Effector memory CD4-positive, alpha-beta T cell (primary cell): Measurements from ENCODE around the gene CFLAR.
"Not testable (repeated sequence)": the region's sequence is repeated elsewhere in the genome, so short reads cannot be mapped to it uniquely, and the experiment has no call there.

Source experiments
- DNase-seq, 3 donors: peaks; one replicate each; pipeline ENCODE4 v3.0.0-alpha.2; 2020
- H3K27ac ChIP-seq: 2 replicates; pipeline ENCODE4 v1.7.0; 2013; ENCODE audit warnings: mild to moderate bottlenecking, low read length, moderate library complexity; ENCODE audit not compliant: insufficient read depth, poor library complexity, severe bottlenecking
- H3K27me3 ChIP-seq: replicated peaks from 2 replicates; pipeline ENCODE4 v1.7.0; 2013; ENCODE audit warnings: mild to moderate bottlenecking, low read length; ENCODE audit not compliant: insufficient read depth, control insufficient read depth, poor library complexity, severe bottlenecking
- H3K36me3 ChIP-seq: 2 replicates; pipeline ENCODE4 v1.7.0; 2013; ENCODE audit warnings: mild to moderate bottlenecking, low read length, moderate library complexity; ENCODE audit not compliant: control insufficient read depth, insufficient read depth
- H3K4me1 ChIP-seq: 2 replicates; pipeline ENCODE4 v1.7.0; 2013; ENCODE audit warnings: low read length, mild to moderate bottlenecking; ENCODE audit not compliant: control insufficient read depth, insufficient read depth, poor library complexity, severe bottlenecking
- H3K4me3 ChIP-seq: 2 replicates; pipeline ENCODE4 v1.7.0; 2013; ENCODE audit warnings: low read length, low read depth, mild to moderate bottlenecking; ENCODE audit not compliant: insufficient read depth, poor library complexity, severe bottlenecking
- H3K9me3 ChIP-seq: 2 replicates; pipeline ENCODE4 v1.7.0; 2013; ENCODE audit warnings: mild to moderate bottlenecking, low read length, moderate library complexity; ENCODE audit not compliant: control insufficient read depth

The CFLAR gene

GRCh38 chr2:201105759-201106158 lies 10.2 kb upstream of the CFLAR start:
- H3K4me1 ChIP-seq = no peaks in the 10 kb centered on the region
- no peak overlapping the region for H3K27ac ChIP-seq
- H3K9me3 ChIP-seq = no peaks in the 10 kb centered on the region
- H3K36me3 ChIP-seq = no peaks in the 10 kb centered on the region
- H3K27me3 ChIP-seq = no peaks in the 10 kb centered on the region
- H3K4me3 ChIP-seq = no peak overlapping the region
- DNase-seq = no peak

- no peaks in the 10 kb centered on the region for H3K4me1 ChIP-seq
- no peaks in the 10 kb centered on the region for H3K9me3 ChIP-seq
- DNase-seq = no peak
- no peaks in the 10 kb centered on the region for H3K36me3 ChIP-seq
- H3K4me3 ChIP-seq = no peak overlapping the region
- no peak overlapping the region for H3K27ac ChIP-seq
- no peaks in the 10 kb centered on the region for H3K27me3 ChIP-seq
These were observed 8.3 kb upstream of the CFLAR start for GRCh38 chr2:201107624-201108023.

- Histone ChIP-seq H3K4me1 (no peaks in the 10 kb centered on the region), H3K27ac (no peak overlapping the region), H3K27me3 (no peaks in the 10 kb centered on the region), H3K4me3 (no peak overlapping the region), H3K9me3 (no peaks in the 10 kb centered on the region), H3K36me3 (no peaks in the 10 kb centered on the region)
- DNase-seq = no peak
These were observed 7.6 kb upstream of the CFLAR start for GRCh38 chr2:201108341-201108740.

GRCh38 chr2:201109186-201109585 lies 6.8 kb upstream of the CFLAR start:
- no peaks in the 10 kb centered on the region for H3K36me3 ChIP-seq
- H3K9me3 ChIP-seq = no peaks in the 10 kb centered on the region
- no peaks in the 10 kb centered on the region for H3K27me3 ChIP-seq
- DNase-seq = no peak
- no peak overlapping the region for H3K27ac ChIP-seq
- H3K4me3 ChIP-seq = no peak overlapping the region
- H3K4me1 ChIP-seq = no peaks in the 10 kb centered on the region

- H3K4me1 ChIP-seq = peaks cover 9% of the 10 kb centered on the region
- H3K27me3 ChIP-seq = no peaks in the 10 kb centered on the region
- no peak for DNase-seq
- H3K27ac ChIP-seq = no peak overlapping the region
- no peak overlapping the region for H3K4me3 ChIP-seq
- no peaks in the 10 kb centered on the region for H3K36me3 ChIP-seq
- no peaks in the 10 kb centered on the region for H3K9me3 ChIP-seq
These were observed 5.3 kb upstream of the CFLAR start for GRCh38 chr2:201110615-201111014.

GRCh38 chr2:201111096-201111495 lies 4.9 kb upstream of the CFLAR start:
- DNase-seq = no peak
- no peak overlapping the region for H3K27ac ChIP-seq
- peaks cover 9% of the 10 kb centered on the region for H3K4me1 ChIP-seq
- no peaks in the 10 kb centered on the region for H3K36me3 ChIP-seq
- H3K4me3 ChIP-seq = no peak overlapping the region
- H3K27me3 ChIP-seq = no peaks in the 10 kb centered on the region
- no peaks in the 10 kb centered on the region for H3K9me3 ChIP-seq

- H3K4me3 ChIP-seq = no peak overlapping the region
- no peak for DNase-seq
- no peak overlapping the region for H3K27ac ChIP-seq
These were observed 1.6 kb upstream of the CFLAR start for GRCh38 chr2:201114350-201114749.

GRCh38 chr2:201114846-201115245 lies 1.1 kb upstream of the CFLAR start:
- Histone ChIP-seq H3K4me3 (no peak overlapping the region), H3K36me3 (no peaks in the 10 kb centered on the region), H3K27me3 (no peaks in the 10 kb centered on the region), H3K9me3 (no peaks in the 10 kb centered on the region), H3K27ac (no peak overlapping the region), H3K4me1 (peaks cover 19% of the 10 kb centered on the region)
- no peak for DNase-seq

More at GRCh38 chr2:201114350-201114749, 1.6 kb upstream of the CFLAR start:
- H3K27me3 ChIP-seq = no peaks in the 10 kb centered on the region
- no peaks in the 10 kb centered on the region for H3K36me3 ChIP-seq
- H3K4me1 ChIP-seq = peaks cover 17% of the 10 kb centered on the region
- no peaks in the 10 kb centered on the region for H3K9me3 ChIP-seq

GRCh38 chr2:201116959-201117734 lies 1.2 kb downstream of the CFLAR start:
- H3K4me3 ChIP-seq = peak overlapping the region; percentile 87
- H3K4me1 ChIP-seq = peaks cover 33% of the 10 kb centered on the region
- DNase-seq = peak in 2 of 3 donors; percentile 24 to 27
- H3K36me3 ChIP-seq = no peaks in the 10 kb centered on the region
- no peaks in the 10 kb centered on the region for H3K9me3 ChIP-seq
- no peaks in the 10 kb centered on the region for H3K27me3 ChIP-seq
- H3K27ac ChIP-seq = peak overlapping the region; percentile 94

- Histone ChIP-seq H3K27ac (peak overlapping the region; percentile 94), H3K4me3 (peak overlapping the region; percentile 87), H3K4me1 (peaks cover 39% of the 10 kb centered on the region)
- H3K36me3 ChIP-seq, H3K9me3 ChIP-seq, H3K27me3 ChIP-seq: not testable (repeated sequence)
- DNase-seq = peak in 1 of 3 donors; percentile 40
These were observed 1.8 kb downstream of the CFLAR start for GRCh38 chr2:201117735-201118094.
